HUDEP-2 (cell line): Measurements from ENCODE around the gene DPYSL5.

ENCODE experiments used
- DNase-seq, 76 experiments: peaks; one replicate each; lab custom pipeline; 2025; ENCODE audit not compliant: unreplicated experiment in 76 of 76; lab: John Stamatoyannopoulos, UW

Gene DPYSL5

GRCh38 chr2:26843041-26843440, 4.9 kb upstream of the DPYSL5 start:
- no peak for DNase-seq

GRCh38 chr2:26845021-26845420, 2.9 kb upstream of the DPYSL5 start:
- no peak for DNase-seq

GRCh38 chr2:26846334-26847306, 1.3 kb upstream of the DPYSL5 start:
- DNase-seq = peak in 53 of 76 experiments; percentile 2 to 63 (median 27)

- DNase-seq = no peak
These were observed 651 bp upstream of the DPYSL5 start for GRCh38 chr2:26847307-26847654.

- DNase-seq = no peak
These were observed 564 bp downstream of the DPYSL5 start for GRCh38 chr2:26848336-26849055.

GRCh38 chr2:26849056-26849999, 1.4 kb downstream of the DPYSL5 start:
- DNase-seq = no peak

- DNase-seq = no peak
These were observed 2.1 kb downstream of the DPYSL5 start for GRCh38 chr2:26850000-26850431.

- peak in 4 of 76 experiments; percentile 9 to 21 (median 12) for DNase-seq
These were observed 2.6 kb downstream of the DPYSL5 start for GRCh38 chr2:26850505-26850904.

GRCh38 chr2:26852405-26853306, 4.7 kb downstream of the DPYSL5 start:
- DNase-seq = no peak

- DNase-seq = no peak
These were observed 5.8 kb downstream of the DPYSL5 start for GRCh38 chr2:26853751-26854150.

- no peak for DNase-seq
These were observed 6.4 kb downstream of the DPYSL5 start for GRCh38 chr2:26854283-26854827.

- no peak for DNase-seq
These were observed 7.5 kb downstream of the DPYSL5 start for GRCh38 chr2:26855466-26855865.

- DNase-seq = no peak
These were observed 11.7 kb downstream of the DPYSL5 start for GRCh38 chr2:26859622-26860021.

GRCh38 chr2:26860211-26860850, 12.4 kb downstream of the DPYSL5 start:
- no peak for DNase-seq

- DNase-seq = no peak
These were observed 13.8 kb downstream of the DPYSL5 start for GRCh38 chr2:26861610-26862224.

GRCh38 chr2:26864226-26864625, 16.3 kb downstream of the DPYSL5 start:
- no peak for DNase-seq

GRCh38 chr2:26864646-26865045, 16.7 kb downstream of the DPYSL5 start:
- no peak for DNase-seq

GRCh38 chr2:26870585-26871095, 22.7 kb downstream of the DPYSL5 start:
- no peak for DNase-seq
